HG02588 (cell line): ENCODE data around the gene SEPTIN3.

Experiments
- ATAC-seq: cut with Tn5 transposase; IDR thresholded peaks from one replicate; pipeline ENCODE4 v1.9.1; 2021; ENCODE audit warnings: mild to moderate bottlenecking, moderate library complexity; ENCODE audit not compliant: unreplicated experiment

Gene SEPTIN3

DNA sequence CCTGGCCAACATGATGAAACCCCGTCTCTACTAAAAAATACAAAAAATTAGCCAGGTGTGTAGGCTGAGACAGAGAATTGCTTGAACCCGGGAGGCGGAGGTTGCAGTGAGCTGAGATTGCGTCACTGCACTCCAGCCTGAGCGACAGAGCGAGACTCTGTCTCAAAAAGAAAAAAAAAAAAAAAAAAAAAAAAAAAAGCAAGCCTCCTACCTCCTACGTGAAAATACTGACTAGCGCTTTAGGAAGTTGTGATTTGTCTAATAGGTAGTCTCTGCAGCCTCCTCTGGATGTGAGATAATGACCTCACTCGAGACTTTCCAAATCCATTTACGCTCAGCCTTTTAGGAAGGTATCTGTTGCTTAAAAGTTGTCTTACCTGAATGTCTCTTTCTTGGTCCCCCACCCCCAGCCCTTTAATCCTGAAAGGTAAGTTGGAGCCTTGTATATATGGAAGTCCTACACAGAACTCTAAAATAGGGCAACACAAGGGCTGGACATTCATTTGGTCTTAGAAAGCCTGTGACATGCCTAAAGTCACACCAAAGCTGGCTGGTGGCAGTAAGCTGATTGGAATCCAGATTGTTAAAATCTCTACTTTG, 5.5 kb downstream of the SEPTIN3 start:
- no peak for ATAC-seq

DNA sequence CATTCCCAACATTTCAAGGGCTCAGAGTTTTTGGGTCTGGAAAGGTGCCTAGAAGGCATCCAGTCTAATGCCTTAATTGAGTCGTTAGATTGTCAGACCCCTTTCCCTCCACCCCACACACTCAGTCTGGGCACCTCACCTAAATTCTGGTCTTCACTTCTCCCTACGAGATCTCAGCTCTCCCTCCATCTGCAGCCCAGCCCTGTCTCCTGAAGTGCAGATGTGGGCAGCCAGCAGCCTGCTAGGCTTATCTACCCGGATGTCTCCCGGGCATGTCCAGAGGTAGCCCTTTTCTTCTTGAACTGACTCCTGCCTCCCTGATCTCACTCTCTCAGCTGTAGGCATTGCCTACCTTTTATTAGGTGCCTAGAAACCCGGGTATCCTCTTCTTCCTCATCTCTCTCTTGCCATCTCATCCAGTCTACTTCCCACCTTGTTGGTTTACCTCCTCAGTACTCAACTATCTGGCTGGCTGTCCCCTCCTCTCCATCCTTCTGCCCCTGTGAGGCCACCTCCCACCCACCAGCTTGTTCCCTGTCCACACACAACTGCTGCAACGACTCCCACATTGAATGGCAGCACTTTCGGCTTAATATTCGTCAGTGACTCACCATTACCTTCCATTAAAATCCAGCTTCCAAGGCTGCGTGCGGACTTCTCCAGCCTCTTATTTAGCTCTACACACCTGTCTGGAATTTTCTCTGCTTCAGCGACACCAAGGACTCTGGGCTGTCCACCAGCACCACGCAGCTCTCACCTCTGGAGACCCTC, 6.2 kb downstream of the SEPTIN3 start:
- no peak for ATAC-seq

DNA sequence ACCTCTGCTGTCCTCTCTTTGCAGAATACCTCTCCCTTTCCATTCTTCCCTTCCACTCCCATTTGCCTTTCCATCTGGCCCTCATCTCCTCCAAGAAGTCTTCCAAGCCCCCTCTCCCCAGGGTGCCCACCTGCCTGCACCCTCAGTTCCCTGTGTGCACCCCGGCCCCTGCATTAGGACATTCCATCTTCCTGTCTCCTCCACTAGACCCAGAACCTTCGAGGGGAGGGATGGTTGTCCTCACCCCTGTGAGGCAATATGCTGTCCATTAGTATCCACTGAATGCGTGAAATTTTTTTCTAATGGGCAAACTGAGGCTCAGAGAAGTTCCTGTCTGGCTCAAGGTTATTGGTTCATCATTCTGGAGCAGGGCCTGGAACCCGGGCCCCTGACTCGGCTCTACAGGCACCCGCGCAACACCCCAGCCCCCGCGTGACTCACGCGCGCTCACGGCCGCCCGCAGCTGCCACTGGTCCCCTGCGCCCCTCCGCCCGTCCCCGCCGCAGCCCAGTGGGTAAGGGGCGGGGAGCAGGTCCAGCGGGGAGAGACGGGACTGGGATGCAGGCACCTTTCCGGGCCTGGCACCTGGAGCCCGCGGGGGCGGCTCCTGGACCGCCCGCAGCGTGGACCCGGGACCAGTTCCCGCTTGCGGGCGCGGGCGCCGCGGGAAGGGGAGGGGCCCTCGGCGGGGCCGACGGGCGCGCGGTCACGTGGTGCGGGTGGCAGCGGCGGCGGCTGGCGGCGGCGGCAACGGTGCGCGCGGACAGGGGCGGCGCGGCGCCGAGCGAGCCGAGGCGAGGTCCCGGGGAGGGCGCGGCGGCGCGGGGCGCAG, 7.0 kb downstream of the SEPTIN3 start:
- ATAC-seq = no peak

DNA sequence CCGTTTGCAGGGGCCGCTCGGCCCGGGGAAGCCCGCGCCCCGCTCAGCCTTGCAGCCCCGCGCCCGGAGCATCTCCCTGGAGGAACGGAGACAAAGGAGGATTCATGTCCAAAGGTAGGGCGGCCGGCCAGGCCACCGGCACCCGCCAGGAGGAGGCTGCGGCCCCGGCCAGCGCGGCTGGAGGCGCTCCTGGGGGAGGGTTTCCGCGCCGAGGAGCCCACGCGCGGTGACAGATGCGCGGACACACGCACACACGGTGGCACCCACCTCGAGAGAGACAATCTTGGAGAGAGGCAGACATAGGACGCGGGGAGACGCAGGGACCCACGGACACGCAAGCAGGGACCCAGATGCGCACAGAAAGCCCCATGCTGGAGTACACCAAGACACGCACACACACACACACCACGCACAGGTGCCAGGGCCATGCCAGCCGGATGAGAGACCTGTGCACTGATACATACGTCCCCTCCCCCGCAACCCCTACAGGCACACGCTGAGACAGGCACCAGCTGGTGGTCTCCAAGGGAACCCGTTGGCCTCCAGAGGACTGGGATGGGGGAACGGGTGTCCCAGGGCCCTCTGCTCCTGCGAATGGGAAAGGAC, 7.8 kb downstream of the SEPTIN3 start:
- ATAC-seq = no peak

DNA sequence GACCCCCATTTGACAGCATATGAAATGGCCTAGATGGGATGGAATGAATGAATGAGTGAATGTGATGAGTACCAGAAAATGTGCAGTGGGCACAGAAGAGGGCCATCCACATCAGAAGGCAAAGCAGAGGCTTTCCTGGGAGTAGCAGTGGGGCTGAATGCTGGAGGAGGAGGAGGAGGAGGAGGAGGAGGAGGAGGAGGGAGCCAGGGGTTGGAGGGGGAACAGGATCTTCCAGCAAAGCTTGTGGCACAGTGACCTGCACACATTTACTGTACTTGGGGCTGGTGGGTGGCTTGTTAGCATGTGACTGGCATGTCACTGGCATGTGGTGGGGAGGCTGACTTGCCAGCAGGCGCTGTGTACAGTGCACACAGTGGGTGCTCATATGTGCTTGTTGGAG, 9.5 kb downstream of the SEPTIN3 start:
- ATAC-seq = no peak

DNA sequence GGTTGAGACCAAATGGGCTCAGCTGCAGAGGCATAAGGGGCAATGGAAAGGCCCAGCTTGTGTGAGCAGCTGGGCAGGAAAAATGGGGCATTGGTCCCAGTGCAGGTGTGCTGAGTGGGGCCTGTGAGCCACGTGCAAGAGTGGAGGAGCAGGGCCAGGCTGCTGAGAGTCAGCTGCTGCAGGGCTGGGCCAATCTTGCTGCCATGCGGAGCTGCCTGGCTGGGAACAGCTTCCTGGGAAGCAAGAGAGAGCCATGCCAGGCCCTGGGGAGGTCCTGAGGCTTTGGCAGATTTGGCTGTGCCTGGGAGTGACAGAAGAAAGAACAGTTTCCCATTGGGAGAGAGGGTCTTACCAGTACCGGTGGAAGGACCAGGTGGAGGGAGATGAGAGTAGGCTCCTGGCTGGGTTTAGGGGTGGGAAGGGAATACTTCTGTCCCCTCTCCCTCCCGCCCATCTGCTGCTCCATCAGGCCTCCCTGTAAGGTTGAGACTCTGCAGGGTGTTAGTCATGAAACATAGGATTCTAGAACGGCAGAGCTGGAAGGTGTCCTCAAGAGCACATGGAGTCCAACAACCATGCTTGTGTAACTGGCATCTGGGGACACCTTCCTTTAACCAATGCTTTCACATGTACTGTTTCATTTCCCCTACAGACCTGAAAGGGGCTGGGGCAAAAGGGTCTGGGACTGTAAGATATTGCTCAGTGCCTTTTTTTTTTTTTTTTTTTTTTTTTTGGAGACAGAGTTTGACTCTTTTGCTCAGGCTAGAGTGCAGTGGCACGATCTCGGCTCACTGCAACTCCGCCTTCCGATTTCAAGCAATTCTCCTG, 10.4 kb downstream of the SEPTIN3 start:
- ATAC-seq = no peak

DNA sequence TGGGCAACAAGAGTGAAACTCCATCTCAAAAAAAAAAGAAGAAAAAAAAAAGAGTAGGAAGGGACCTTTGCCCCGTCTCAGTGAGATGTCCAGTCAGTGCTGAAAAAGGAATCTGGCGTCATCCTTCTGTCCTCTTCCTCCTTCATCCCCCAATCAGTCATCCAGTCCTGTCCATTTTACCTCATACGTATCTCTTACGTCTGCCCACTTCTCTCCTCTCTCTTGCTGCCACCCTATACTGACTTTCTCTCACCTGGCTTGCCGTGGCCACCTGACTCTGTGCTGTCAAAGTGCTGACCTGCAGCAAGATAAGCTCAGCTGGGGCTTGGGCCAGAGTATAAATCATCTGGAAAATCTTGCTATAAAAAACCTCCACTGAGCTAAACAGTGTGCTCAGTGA, 13.6 kb downstream of the SEPTIN3 start:
- ATAC-seq = no peak

DNA sequence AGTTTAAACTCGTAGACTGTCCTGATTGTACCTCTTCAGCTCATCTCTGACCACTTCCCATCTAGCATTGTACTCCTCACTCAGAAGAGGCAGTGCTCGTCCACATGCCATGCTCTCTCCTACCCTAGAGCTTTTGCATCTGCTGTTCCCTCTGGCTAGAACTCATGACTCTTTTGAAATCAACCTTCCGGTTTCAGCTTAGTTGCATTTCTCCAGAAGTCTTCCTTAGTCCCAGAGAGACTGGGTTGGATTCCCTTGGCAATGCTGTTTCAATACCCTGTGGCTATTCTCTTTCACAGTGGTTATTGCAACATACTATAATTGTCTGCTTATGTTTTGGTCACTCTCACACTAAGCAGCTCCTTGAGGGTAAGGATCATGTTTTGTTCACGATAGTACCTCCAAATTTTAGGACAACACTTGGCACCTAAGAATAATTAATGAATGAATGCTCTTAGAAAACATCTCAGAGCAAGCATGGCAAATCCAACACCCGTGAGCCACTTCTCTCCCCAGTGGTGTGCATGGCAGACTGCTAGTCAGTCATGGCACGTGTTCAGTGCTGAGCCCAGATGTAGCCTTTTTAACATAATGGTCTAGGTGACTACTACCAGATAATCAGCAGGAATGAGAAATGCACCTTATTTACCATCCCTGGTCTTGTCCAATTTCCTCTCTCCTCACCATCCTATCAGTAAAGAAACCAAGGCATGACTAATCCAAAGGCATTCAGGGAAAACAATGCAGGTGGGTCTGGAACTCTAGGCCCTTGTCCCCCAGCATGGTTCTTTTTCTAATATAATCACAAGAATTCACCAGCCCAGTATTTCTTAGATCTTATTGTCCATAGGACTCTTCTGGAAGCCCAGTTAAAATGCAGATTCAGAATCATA, 14.5 kb downstream of the SEPTIN3 start:
- ATAC-seq = no peak

DNA sequence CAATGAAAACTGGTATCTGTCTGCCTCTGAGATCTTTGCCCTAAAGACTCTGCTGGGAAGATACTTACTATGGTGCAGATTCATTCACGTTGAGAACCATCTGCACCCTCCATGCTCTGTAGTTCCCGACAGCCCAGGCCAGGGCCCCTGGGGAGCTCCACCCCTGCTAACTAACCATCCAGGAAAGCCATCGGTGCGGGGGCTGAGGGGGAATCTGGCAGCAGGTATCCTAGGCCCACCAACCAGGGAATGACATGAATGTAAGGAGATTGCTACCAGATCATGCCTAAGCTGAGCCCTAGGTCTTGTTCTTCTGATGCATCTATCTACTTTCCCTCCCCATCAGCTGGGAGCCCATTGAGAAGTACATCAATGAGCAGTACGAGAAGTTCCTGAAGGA, 18.0 kb downstream of the SEPTIN3 start:
- ATAC-seq = no peak

DNA sequence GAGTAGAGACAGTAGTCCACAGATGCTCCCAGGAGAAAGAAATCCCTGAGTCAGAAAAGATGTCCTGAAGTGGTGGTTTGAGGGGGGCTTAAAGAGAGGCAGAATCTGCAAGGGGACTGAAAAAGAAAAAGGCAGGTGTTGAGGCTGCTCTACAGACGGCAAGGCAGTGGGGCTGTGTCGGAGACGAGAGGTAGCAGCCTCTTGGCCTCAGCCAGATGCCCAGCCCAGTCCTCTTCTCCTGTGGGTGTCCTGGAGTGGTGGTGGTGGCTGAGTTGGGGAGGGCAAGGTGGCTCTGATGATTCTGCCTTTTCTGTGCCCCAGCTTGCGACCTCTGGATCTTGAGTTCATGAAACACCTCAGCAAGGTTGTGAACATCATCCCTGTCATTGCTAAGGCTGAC, 20.0 kb downstream of the SEPTIN3 start:
- no peak for ATAC-seq

DNA sequence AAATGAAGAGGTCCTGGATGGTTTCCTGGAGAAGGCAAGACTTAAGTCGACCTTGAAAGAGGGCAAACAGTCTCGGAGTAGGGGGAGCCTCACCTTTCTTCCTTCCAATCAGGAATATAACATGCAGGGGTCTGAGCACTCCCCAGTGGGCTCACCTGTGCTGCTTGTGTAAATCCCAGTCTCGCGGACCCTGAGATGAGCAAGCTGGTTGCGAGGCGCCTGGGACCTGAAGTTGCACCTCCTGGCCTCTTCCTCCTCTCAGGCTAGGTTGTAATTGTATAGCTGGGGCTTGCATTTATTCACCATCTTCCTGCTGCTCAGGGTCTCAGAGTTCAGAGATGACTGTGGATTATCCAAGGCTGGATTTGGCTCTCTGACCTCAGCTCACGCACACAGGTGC, 21.9 kb downstream of the SEPTIN3 start:
- ATAC-seq = no peak

DNA sequence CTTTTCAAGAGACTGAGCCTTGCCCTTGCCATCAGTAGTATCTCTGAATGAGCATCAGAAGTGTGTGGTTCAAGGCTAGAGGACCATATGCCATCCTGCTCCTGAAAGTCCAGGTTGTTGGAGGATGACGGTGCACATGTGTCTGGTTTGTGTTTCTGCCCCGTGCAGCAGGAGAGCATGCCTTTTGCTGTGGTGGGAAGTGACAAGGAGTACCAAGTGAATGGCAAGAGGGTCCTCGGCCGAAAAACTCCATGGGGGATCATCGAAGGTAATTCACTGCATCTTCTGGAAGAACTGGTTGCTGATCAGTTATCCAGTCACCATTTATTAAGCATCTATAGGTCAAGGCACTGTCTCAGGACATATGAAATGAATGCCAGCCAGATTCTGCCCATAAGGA, 23.3 kb downstream of the SEPTIN3 start:
- no peak for ATAC-seq

DNA sequence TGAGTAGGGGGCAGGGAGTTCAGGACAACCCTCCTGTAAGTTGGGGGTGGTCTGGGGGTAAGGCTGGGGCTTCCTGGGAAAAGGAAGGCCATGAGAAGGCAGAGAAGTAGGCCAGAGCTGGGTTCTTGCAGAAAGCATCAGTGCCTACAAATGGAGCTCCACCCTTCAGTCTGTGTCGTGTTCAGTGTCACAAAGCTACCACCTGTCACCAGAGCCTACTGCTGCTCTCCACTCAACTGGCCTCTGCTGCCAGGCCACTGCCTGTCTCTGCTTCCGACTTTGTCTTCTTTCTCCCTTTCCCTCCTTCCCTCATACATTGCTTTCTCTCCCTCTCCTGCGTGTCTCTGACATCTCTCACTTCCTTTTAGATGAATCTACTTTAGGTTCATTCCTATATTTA, 26.0 kb downstream of the SEPTIN3 start:
- ATAC-seq = no peak

DNA sequence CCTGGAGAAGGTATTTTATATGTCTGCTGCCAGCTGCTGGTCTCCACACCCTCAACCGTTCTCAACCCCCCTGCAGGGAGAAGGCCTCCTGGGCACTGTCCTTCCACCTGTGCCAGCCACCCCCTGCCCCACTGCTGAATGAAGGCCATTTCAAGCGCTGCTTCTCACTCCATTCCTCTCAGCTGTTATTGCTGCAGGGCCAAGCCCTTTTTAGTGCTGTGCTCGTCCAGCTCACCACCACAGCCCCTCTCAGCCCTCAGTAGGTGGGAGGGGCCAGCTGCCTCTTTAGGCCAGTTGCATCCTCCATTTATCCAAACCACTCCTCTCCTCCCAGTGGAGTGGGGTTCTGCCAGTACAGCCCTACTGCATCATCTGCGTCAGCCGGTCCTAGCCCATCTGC, 27.6 kb downstream of the SEPTIN3 start:
- no peak for ATAC-seq

DNA sequence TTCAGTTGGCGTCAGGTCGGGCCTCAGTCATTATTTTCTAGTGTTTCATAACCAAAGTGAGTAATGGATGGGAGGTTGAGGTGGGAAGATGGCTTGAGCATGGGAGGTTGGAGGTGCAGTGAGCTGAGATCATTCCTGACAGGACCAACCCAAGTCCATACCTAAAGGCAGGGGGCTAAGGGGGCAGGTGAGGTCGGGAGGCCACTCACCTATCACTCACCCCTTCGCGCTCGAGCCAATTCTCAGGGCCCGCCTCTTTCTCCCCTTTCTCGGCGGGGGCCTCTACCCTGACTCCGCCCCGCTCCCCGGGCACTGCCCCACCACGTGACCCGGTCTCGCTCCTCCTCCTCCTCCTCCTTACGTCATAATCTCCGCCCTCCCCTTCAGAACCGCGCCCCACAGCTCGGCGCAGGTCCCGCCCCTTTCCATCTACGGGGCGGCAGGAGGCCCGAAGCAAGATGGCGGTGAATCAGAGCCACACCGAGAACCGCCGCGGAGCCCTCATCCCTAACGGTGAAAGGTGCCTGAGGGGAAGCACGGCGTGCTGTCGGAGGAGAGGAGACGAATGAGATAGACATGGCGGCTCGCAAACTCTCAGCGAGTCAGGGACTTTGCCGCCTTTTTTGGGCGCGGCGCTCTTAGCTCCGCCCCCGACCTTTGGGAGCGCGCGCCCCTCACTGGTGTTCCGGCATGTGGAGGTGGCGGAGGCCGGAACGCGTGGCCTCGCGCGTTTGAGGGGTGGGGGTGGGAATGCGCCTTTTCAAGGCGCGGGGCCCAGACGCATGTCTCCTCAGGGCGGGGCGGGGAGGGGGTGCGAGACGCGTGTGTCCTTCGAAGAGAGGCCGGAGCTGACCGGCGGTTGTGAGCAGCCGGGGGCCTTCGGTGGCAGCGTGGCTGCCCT, 29.4 kb downstream of the SEPTIN3 start, which contains the start of gene WBP2NL:
TSS of gene WBP2NL (plus strand) at position 428 of the 901 bp plus-strand sequence. CDS start at position 459, 31 bp downstream.
- ATAC-seq = peak; percentile 87

DNA sequence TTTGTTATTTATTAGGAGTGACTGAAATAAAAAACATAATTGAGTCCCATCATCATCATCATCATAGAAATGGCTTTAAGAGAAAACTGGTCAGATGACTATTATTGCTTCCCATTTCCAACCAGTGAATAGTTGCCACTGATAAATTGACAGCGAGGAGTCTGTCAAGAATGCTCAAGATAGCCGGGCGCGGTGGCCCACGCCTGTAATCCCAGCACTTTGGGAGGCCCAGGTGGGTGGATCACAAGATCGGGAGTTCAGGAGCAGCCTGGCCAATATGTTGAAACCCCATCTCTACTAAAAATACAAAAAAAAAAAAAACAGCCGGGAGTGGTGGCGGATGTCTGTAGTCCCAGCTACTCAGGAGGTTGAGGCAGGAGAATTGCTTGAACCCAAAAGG, 31.2 kb downstream of the SEPTIN3 start:
- no peak for ATAC-seq

DNA sequence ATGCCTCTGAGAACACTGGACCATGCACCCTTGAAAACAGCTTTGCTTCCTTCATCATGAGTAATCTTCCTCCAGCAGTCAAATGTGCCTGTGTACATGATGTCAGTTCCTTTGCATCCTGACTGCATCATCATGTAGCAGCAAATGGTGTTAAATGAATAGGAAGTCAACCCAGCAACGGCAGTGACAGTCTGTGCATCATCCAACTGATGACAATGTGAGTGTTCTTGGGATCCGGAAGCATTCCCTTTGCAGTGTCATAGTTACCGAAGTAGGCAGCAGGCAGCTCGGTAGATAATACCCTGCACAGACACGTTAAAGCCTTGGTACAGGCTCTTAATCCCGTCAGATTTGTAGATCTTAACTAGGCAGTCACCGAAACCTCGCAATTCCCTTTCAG, 31.9 kb downstream of the SEPTIN3 start:
- no peak for ATAC-seq

DNA sequence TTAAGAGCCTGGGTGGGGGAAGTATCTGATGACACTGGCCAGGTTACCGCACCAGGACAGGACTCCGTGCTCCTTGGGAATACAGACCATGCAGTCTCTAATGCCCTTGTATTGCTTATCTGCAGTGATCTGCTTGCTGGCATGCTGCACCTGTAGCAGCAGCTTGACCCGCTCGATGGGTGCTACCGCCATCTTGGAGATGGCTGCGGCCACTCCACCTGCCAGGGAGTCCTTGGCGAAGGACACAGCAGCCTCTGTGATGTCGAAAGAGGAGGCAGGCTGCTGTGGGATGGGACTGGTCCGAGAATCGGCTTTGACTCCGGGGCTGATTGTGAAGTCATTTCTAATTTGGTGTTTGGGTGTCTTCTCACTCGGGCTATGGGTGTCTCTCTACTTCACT, 32.5 kb downstream of the SEPTIN3 start:
- no peak for ATAC-seq

DNA sequence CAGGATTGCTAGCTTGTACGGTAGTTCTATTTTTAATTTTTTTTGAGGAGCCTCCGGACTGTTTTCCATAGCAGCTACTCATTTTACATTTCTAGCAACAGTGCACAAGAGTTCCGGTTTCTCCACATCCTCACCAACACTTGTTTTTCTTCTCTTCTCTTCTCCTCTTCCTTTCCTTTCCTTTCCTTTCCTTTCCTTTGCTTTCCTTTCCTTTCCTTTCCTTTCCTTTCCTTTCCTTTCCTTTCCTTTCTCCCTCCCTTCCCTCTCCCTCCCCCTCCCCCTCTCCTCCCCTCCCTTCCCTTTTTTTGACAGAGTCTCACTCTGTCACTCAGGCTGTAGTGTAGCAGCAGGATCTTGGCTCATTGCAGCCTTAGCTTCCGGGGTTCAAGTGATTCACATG, 38.7 kb downstream of the SEPTIN3 start:
- no peak for ATAC-seq
